Astrocyte of the spinal cord (primary cell): ENCODE measurements around the gene CLIC4.

Experiments used
- DNase-seq: peaks from one replicate; pipeline ENCODE4 v3.0.0; 2011; ENCODE audit warnings: low read depth, low spot score
- H3K4me3 ChIP-seq: 2 replicates; pipeline ENCODE4 v1.5.1; 2011; ENCODE audit warnings: low read depth, mild to moderate bottlenecking, low read length, moderate library complexity
- in situ Hi-C: cut with HindIII; loops from 2 replicates; pipeline ENCODE4 v1.10.0; 2017; ENCODE audit warnings: low sequenced_read_pairs
- TF ChIP-seq, protein P1 (sequence below): IDR thresholded peaks from 2 replicates; pipeline ENCODE4 v1.5.1; 2012; ENCODE audit warnings: low read depth, mild to moderate bottlenecking, low read length, inconsistent platforms

Gene CLIC4

DNA sequence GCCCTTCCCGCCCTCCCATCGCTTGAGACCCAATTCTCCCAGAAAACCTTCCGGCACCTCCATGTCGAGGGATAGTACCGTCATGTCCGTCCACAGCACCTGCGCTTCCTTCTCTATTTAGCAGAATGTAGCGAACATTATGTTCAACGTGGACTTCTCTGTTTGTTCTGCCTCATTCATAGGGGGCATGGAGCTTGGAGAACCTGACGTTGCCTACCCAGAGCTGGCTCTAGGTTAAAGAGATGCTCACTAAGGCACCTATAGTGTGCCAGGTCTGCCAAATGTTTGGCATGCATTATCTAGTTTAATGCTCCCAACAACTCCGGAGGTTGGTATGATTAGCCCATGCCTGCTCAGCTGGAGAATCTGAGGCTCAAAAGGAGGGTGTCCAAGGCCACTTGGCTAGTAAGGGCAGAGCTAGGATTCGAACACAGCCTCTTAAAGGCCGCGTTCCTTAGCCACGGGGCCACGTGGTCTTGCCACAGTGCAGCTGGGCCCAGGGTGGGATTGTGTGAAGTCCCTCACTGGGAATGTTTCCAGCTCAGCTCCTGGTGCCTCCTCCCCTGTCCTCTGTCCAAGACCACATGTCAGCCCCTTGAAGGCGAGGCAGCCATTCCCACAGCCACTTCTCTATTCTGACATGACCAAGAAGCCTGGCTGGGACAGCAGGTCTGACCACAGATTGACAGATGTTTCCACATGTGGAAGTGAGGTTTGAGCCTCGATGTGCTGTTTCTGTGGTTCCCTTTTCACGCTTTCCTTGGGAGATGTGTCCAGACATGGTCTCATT is 127.0 kb downstream of the CLIC4 start:
- in situ Hi-C loops: no loop called here
- no peak overlapping the region for H3K4me3 ChIP-seq
- no peak for DNase-seq

DNA sequence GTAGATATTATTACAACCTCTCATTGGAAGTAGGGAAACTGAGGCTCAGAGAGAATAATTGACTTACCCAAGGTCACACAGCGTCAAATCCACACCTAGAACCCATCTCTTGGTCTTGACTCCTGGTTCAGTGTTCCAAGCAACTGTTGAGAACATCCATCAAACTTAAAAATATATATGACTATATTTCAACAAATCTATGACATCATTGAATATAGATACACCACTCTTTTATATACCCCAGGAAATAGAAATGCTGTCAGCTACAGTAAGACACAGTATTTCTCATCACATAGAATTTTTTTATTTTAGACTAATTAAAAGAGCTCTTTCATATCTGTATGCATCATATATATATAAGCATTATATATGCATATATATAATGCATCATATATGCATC is 127.9 kb downstream of the CLIC4 start:
- in situ Hi-C loops: no loop called here
- TF ChIP-seq, protein P1, sequence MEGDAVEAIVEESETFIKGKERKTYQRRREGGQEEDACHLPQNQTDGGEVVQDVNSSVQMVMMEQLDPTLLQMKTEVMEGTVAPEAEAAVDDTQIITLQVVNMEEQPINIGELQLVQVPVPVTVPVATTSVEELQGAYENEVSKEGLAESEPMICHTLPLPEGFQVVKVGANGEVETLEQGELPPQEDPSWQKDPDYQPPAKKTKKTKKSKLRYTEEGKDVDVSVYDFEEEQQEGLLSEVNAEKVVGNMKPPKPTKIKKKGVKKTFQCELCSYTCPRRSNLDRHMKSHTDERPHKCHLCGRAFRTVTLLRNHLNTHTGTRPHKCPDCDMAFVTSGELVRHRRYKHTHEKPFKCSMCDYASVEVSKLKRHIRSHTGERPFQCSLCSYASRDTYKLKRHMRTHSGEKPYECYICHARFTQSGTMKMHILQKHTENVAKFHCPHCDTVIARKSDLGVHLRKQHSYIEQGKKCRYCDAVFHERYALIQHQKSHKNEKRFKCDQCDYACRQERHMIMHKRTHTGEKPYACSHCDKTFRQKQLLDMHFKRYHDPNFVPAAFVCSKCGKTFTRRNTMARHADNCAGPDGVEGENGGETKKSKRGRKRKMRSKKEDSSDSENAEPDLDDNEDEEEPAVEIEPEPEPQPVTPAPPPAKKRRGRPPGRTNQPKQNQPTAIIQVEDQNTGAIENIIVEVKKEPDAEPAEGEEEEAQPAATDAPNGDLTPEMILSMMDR: no peak
- no peak for DNase-seq
- no peak overlapping the region for H3K4me3 ChIP-seq

More for the DNA sequence above, 127.0 kb downstream of the CLIC4 start:
- TF ChIP-seq, protein P1: no peak

DNA sequence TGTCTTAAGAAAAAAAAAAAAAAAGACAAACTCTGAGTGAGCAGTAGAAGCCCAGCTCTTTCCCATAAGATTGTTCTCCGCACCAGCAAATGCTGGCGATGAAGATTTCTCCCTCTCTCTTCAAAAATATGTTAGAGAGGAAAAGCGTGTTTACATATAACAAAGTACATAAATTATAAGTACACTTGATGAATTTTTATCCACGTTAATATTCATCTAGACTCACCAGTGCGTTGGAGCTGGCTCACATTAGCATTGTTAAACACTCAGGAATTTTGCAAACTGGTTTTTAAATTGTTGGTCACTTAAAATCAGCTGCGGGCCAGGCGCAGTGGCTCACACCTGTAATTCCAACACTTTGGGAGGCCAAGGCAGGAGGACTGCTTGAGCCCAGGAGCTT is 128.8 kb downstream of the CLIC4 start:
- no peak overlapping the region for H3K4me3 ChIP-seq
- no peak for DNase-seq
- TF ChIP-seq, protein P1: no peak
- in situ Hi-C loops: no loop called here

DNA sequence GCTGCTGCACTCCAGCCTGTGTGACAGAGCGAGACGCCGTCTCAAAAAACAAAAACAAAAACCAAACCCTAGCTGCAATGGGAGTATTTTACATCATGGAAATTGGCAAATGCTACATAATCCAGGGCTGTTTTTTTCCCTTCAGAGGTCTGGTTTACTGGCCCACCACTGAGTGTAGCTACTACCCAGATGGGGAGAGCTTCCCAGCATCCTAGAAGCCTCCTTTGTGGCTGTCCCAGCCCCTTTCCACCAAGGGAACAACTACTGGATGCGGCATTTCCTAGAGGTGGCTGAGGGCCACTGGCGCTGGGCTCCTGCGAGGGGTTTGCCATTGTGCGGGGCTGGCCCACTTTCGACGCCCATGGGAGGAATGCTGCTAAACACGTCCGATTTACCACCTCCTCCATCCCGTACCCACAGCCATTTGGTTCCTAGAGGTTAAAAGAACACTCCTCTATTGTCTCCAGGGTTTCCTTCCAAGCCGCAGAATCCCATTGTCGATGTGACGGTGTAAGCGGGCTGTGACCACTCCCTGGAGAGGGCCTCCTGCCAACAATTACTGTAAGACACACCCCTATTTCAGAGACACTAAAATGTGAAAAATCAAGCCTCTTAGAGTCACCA is 129.5 kb downstream of the CLIC4 start:
- H3K4me3 ChIP-seq: no peak overlapping the region
- in situ Hi-C loops: no loop called here
- no peak for DNase-seq
- TF ChIP-seq, protein P1: no peak

DNA sequence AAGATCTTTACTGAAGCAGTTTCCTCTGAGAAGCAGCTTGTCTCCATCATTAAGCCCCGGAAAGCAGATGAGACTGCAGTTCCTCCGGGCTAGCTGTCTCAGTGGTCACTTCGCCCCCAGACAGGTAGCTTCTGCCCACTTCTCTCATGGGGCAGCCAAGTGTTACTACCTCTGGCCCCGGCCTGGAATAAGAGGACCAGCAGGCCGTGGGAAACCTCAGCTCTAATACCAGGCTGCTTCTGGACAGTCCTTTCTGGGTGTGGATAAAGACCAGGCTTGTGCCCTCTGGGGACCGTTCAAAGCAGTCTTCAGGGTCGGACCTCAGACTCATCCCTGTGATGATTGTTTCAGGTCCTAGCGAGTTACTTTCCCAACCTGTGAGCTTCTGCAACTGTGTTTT is 130.0 kb downstream of the CLIC4 start:
- H3K4me3 ChIP-seq: no peak overlapping the region
- TF ChIP-seq, protein P1: no peak
- DNase-seq: no peak
- in situ Hi-C loops: no loop called here

DNA sequence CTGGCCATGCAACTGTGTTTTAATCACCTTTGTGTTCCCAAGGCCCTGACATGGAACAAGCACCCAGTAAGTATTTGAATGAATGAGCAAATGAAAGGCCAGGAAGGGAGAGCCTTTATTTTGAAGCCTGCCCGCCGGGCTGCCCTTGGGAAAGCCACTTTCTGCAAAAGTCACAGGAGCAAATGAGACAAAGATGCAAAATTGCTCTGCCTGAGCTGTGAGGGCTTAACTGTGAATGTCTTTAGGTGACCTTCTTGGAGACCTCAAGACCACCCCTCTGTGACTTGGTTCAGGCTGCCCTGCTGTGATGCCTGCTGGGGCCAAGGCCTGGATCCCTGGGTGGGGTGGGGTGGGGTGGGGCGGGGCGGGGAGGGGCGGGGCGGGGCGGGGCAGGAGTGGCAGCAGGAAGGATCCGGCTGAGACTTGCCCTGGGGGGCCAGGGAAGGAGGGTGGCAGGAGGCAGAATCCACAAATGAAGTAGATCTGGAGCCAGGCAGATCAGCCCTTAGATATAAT is 130.8 kb downstream of the CLIC4 start:
- in situ Hi-C loops: no loop called here
- no peak for DNase-seq
- TF ChIP-seq, protein P1: no peak

More for the DNA sequence above, 130.8 kb downstream of the CLIC4 start:
- H3K4me3 ChIP-seq: no peak overlapping the region
